Hepatocyte (in vitro differentiated cells): Measurements from ENCODE around the gene ALG8.

Experiments used
- EZH2 ChIP-seq: fragments of 200-600 bp; sonication (generic); IDR thresholded peaks from 2 replicates; pipeline ENCODE4 v1.6.1; 2016; ENCODE audit warnings: antibody characterized with exemption, mild to moderate bottlenecking, borderline replicate concordance
- EZH2phosphoT487 ChIP-seq: fragments of 200-600 bp; sonication (generic); IDR thresholded peaks from one replicate; pipeline ENCODE4 v1.6.1; 2018; ENCODE audit warnings: antibody characterized with exemption, mild to moderate bottlenecking, low read depth, moderate library complexity; ENCODE audit not compliant: unreplicated experiment, severe bottlenecking
- TF ChIP-seq, protein P1 (sequence below): fragments of 200-600 bp; sonication (generic); IDR thresholded peaks from 2 replicates; pipeline ENCODE4 v1.5.1; 2016; ENCODE audit warnings: antibody characterized with exemption, mild to moderate bottlenecking; ENCODE audit not compliant: poor library complexity

DNA sequence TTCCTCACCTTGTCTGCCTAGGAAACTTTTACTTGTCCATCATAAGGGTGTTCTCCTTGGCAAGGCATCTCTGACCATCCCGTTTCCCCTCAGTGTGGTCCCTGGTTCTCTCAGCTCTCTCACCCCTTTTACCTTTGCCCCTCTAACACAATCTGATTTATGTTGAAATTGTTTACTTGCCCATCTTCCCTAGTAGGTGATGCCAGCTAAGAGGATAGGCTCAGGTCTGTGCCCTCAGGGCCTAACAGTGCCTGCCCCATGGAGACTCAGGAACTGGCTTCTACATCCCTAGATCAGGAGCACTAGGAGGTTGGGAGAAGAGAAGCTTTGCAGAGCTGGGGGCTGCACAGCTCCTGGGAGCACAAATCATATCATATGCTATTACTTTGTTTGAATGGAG, 21.1 kb upstream of the ALG8 start:
- TF ChIP-seq, protein P1, sequence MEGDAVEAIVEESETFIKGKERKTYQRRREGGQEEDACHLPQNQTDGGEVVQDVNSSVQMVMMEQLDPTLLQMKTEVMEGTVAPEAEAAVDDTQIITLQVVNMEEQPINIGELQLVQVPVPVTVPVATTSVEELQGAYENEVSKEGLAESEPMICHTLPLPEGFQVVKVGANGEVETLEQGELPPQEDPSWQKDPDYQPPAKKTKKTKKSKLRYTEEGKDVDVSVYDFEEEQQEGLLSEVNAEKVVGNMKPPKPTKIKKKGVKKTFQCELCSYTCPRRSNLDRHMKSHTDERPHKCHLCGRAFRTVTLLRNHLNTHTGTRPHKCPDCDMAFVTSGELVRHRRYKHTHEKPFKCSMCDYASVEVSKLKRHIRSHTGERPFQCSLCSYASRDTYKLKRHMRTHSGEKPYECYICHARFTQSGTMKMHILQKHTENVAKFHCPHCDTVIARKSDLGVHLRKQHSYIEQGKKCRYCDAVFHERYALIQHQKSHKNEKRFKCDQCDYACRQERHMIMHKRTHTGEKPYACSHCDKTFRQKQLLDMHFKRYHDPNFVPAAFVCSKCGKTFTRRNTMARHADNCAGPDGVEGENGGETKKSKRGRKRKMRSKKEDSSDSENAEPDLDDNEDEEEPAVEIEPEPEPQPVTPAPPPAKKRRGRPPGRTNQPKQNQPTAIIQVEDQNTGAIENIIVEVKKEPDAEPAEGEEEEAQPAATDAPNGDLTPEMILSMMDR = no peak
- TF ChIP-seq EZH2phosphoT487 (no peak), EZH2 (no peak)
